ENCODE data around the gene RHBDL1.

DNA sequence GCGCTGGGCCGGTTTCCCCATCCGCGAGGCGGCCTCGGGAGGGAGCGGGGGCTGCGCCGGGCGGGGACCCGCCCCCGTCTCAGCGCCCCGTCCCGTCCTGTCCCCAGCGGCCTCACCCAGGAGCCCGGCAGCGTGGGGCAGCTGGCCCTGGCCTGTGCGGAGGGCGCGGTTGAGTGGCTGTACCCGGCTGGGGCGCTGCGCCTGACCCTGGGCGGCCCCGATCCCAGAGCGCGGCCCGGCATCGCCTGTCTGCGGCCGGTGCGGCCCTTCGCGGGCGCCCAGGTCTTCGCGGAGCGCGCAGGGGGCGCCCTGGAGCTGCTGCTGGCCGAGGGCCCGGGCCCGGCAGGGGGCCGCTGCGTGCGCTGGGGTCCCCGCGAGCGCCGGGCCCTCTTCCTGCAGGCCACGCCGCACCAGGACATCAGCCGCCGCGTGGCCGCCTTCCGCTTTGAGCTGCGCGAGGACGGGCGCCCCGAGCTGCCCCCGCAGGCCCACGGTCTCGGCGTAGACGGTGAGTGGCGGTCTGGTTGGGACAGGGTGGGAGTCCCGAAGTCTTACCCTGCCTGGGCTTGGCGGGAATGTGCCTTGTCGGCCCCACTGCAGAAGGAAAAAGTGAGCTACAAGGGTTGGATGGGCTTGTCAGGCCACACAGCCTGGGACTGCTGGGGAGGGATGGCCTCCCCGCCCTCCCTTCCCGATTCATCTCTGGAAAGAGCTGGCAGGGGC lies 40.2 kb downstream of the RHBDL1 start:
- TF ChIP-seq, protein P1, sequence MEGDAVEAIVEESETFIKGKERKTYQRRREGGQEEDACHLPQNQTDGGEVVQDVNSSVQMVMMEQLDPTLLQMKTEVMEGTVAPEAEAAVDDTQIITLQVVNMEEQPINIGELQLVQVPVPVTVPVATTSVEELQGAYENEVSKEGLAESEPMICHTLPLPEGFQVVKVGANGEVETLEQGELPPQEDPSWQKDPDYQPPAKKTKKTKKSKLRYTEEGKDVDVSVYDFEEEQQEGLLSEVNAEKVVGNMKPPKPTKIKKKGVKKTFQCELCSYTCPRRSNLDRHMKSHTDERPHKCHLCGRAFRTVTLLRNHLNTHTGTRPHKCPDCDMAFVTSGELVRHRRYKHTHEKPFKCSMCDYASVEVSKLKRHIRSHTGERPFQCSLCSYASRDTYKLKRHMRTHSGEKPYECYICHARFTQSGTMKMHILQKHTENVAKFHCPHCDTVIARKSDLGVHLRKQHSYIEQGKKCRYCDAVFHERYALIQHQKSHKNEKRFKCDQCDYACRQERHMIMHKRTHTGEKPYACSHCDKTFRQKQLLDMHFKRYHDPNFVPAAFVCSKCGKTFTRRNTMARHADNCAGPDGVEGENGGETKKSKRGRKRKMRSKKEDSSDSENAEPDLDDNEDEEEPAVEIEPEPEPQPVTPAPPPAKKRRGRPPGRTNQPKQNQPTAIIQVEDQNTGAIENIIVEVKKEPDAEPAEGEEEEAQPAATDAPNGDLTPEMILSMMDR (IDR thresholded peaks at IDR 0.05): peak in 3 of 12 donors; percentile 11 to 22 (median 11)
- peak in 1 of 2 donors; percentile 14 for TF ChIP-seq POLR2A (IDR thresholded peaks at IDR 0.05)
